Heart right ventricle (tissue), 16 donors: ENCODE data around the gene AP4M1. TPM values are rescaled to one million over a fixed set of nuclear protein-coding genes. Genes with fewer than 3 reads are reported as not detected.
"Not testable (repeated sequence)": the region's sequence is repeated elsewhere in the genome, so short reads cannot be mapped to it uniquely, and the experiment has no call there.

Experiments used
- ATAC-seq, 8 donors: fragments of 200-7000 bp; cut with Tn5 transposase; one replicate each; pipeline ENCODE4 v1.9.1; 2020; ENCODE audit warnings: mild to moderate bottlenecking in 8 of 8, moderate library complexity in 8 of 8, moderate number of reproducible peaks in 1 of 8
- DNase-seq, 2 donors: peaks; one replicate each; pipeline ENCODE4 v3.0.0-alpha.2; 2020
- H3K27ac ChIP-seq, 10 donors: fragments of 200-600 bp; sonication (generic) in 2 of 10; one replicate each; pipeline versions ENCODE4 v1.5.0 to v1.8.0; 2020 to 2022; ENCODE audit warnings: mild to moderate bottlenecking in 3 of 10
- H3K27me3 ChIP-seq, 7 donors: fragments of 200-600 bp; one replicate each; pipeline ENCODE4 v1.8.0; 2021 to 2022; ENCODE audit warnings: mild to moderate bottlenecking in 2 of 7
- H3K36me3 ChIP-seq, 9 donors: fragments of 200-600 bp; sonication (generic) in 1 of 9; one replicate each; pipeline versions ENCODE4 v1.5.0 to v1.8.0; 2020 to 2022; ENCODE audit warnings: mild to moderate bottlenecking in 2 of 9
- H3K4me1 ChIP-seq, 9 donors: fragments of 200-600 bp; sonication (generic) in 1 of 9; one replicate each; pipeline versions ENCODE4 v1.5.0 to v1.8.0; 2020 to 2022; ENCODE audit warnings: mild to moderate bottlenecking in 4 of 9
- H3K4me3 ChIP-seq, 10 donors: fragments of 200-600 bp; sonication (generic) in 2 of 10; one replicate each; pipeline versions ENCODE4 v1.5.0 to v1.8.0; 2020 to 2022; ENCODE audit warnings: mild to moderate bottlenecking in 7 of 10, moderate library complexity in 2 of 10
- H3K9me3 ChIP-seq, 11 donors: fragments of 200-600 bp in 10 of 11; sonication (generic) in 2 of 11; one replicate each; pipeline versions ENCODE4 v1.5.0 to v1.8.0; 2013 to 2022; ENCODE audit warnings: mild to moderate bottlenecking in 2 of 11, control low read depth in 1 of 11, moderate library complexity in 1 of 11
- CTCF ChIP-seq, 9 donors: fragments of 200-600 bp; sonication (generic) in 2 of 9; IDR thresholded peaks; one replicate each; pipeline versions ENCODE4 v1.5.0 to v1.8.0; 2021 to 2022; ENCODE audit warnings: antibody characterized with exemption in 9 of 9, mild to moderate bottlenecking in 5 of 9, moderate library complexity in 1 of 9
- WGBS, 2 donors: extraction: QIAGEN DNeasy Blood & Tissue Kit; methylation state at CpG; one replicate each; pipeline ENCODE4 v1.1.7; 2013; ENCODE audit warnings: inconsistent platforms in 1 of 2; 5-methylcytosine and 5-hydroxymethylcytosine counted together
- intact Hi-C, 10 donors: fragments of 100-400 bp; cut with DNase I; formaldehyde crosslinking; loops; one replicate each; pipeline versions ENCODE4 v1.11.1 to v1.14.2; 2022
- polyA plus RNA-seq, 2 donors: library from polyadenylated mRNA; stranded (reverse); fragments of 200-250 nt; gene quantifications; one replicate each; pipeline ENCODE4 v1.2.3, GENCODE V29; 2013
- total RNA-seq, 10 donors: library from RNA; stranded (reverse); fragmentation: NEBNext Ultra II Directional in 3 of 10; extraction: Animal tissue kit (Norgen Biotek cat#: 25700) in 3 of 10; gene quantifications; one replicate each; pipeline versions ENCODE4 v1.2.1 to v1.2.4, GENCODE V29; 2021 to 2023
- donor health status: Arrhythmogenic right ventricular cardiomyopathy.
- donor health status: ischemic (EF 13 %, LVEDD 7.1; RV severe dilation, severe dysfunction).
- donor health status: healthy with polysubstance abuse.
- donor health status: DM: no; HTN: yes; CAD: no.
- donor health status: DM: no; HTN: no; CAD: no.
- donor health status: ischemic (EF 25% LVEDD 6.9; RV normal size, moderate dysfunction).
- donor health status: ischemic (EF 25% LVEDD 5.7; RV mildly dilated, moderate dysfunction).
- donor health status: healthy.
- donor health status: DM: yes; HTN: yes; CAD: no.
- donor health status: Ischemic cardiomyopathy.
- donor health status: ischemic (EF 35%, LVEDD 5.7; RV mildly dilated, moderate dysfunction).
- donor health status: nonischemic (EF 11% LVEDD 7.7; RV severe dilation, severe dysfunction).
- donor health status: DM: yes; HTN: yes; CAD: no.
- donor health status: PGD.
- donor health status: ischemic (EF 29% LVEDD 5.4; RV normal size, mild dysfunction).
- donor health status: nonischemic (EF 23%, LVEDD 6.1; RV moderate dilation, normal function).

Gene AP4M1
- total and polyA plus RNA-seq, 12 donors: 8.4 to 20.6 (median 11.1) TPM

- no peak for ATAC-seq
- Histone ChIP-seq H3K27me3 (peaks cover 0 to 11% (median 0%) of the 10 kb centered on the region in 7 donors), H3K36me3 (no peaks in the 10 kb centered on the region), H3K4me1 (peaks cover 0 to 6% (median 0%) of the 10 kb centered on the region in 9 donors), H3K27ac (no peak overlapping the region), H3K9me3 (no peaks in the 10 kb centered on the region), H3K4me3 (no peak overlapping the region)
- no peak for DNase-seq
- intact Hi-C loops: no loop called here
- no peak for TF ChIP-seq CTCF (IDR thresholded peaks at IDR 0.05)
- 95 to 100% methylated on average over 3 of the region's 3 CpGs for whole genome bisulfite sequencing, 2 donors
These were observed 41.0 kb downstream of the AP4M1 start for GRCh38 chr7:100142461-100142860.

GRCh38 chr7:100146350-100146749 is 44.9 kb downstream of the AP4M1 start:
- ATAC-seq, H3K9me3 ChIP-seq, intact Hi-C loops, H3K4me3 ChIP-seq, H3K27me3 ChIP-seq, DNase-seq, H3K27ac ChIP-seq, H3K36me3 ChIP-seq: not testable (repeated sequence)
- peaks cover 8 to 31% (median 15%) of the 10 kb centered on the region in 9 donors for H3K4me1 ChIP-seq
- 90 to 93% methylated on average over 4 of the region's 4 CpGs for WGBS, 2 donors

- H3K27ac ChIP-seq: no peak overlapping the region
- 96 to 97% methylated on average over 2 of the region's 2 CpGs for WGBS, 2 donors
- intact Hi-C loops: no loop called here
These were observed 45.8 kb downstream of the AP4M1 start for GRCh38 chr7:100147278-100147677.

GRCh38 chr7:100148225-100148558 is 46.7 kb downstream of the AP4M1 start:
- Histone ChIP-seq H3K4me1 (peaks cover 8 to 45% (median 15%) of the 10 kb centered on the region in 9 donors), H3K9me3 (no peaks in the 10 kb centered on the region), H3K27ac (peak overlapping the region in 9 of 10 donors; percentile 69 to 94 (median 85)), H3K4me3 (peak overlapping the region in 9 of 10 donors; percentile 71 to 99 (median 78)), H3K36me3 (peaks cover 0 to 28% (median 5%) of the 10 kb centered on the region in 9 donors), H3K27me3 (no peaks in the 10 kb centered on the region)
- ATAC-seq (peak in 3 of 8 donors; percentile 1 to 19 (median 3)), DNase-seq (no peak)
- WGBS, 2 donors: 15 to 24% methylated on average over 14 of the region's 14 CpGs
- intact Hi-C loops: no loop called here
- TF ChIP-seq CTCF (IDR thresholded peaks at IDR 0.05): no peak

More at GRCh38 chr7:100147278-100147677, 45.8 kb downstream of the AP4M1 start:
- no peak for ATAC-seq
- no peaks in the 10 kb centered on the region for H3K9me3 ChIP-seq
- H3K4me3 ChIP-seq: no peak overlapping the region
- no peak for TF ChIP-seq CTCF (IDR thresholded peaks at IDR 0.05)
- peaks cover 0 to 19% (median 0%) of the 10 kb centered on the region in 9 donors for H3K36me3 ChIP-seq
- peaks cover 8 to 36% (median 15%) of the 10 kb centered on the region in 9 donors for H3K4me1 ChIP-seq
- no peaks in the 10 kb centered on the region for H3K27me3 ChIP-seq
- no peak for DNase-seq

GRCh38 chr7:100148559-100149328 is 47.3 kb downstream of the AP4M1 start, which contains the start of gene LAMTOR4:
TSS of gene LAMTOR4 (plus strand) at chr7:100148918. CDS start at chr7:100148973, 55 bp downstream.
- H3K4me3 ChIP-seq: peak within 1 kb of the TSS; percentile 48 to 99 (median 77)
- H3K27me3 ChIP-seq: no peaks in the 10 kb centered on the region
- TF ChIP-seq CTCF (IDR thresholded peaks at IDR 0.05): no peak
- peak within 1 kb of the TSS in 9 of 10 donors; percentile 71 to 94 (median 88) for H3K27ac ChIP-seq
- intact Hi-C loops: no loop called here
- peaks cover 8 to 50% (median 15%) of the 10 kb centered on the region in 9 donors for H3K4me1 ChIP-seq
- peaks cover 0 to 33% (median 8%) of the 10 kb centered on the region in 9 donors for H3K36me3 ChIP-seq
- WGBS, 2 donors: 0% methylated on average over 46 of the region's 46 CpGs
- ATAC-seq (peak; percentile 98 to 100 (median 99)), DNase-seq (peak; percentile 98 to 100)
- no peaks in the 10 kb centered on the region for H3K9me3 ChIP-seq
